K562 (cell line): ENCODE data around the gene PLEKHO2. TPM values are rescaled to one million over a fixed set of nuclear protein-coding genes. Genes with fewer than 3 reads are reported as not detected.

ENCODE experiments used
- ASH1L ChIP-seq: fragments of 450-650 bp; IDR thresholded peaks from 2 replicates; pipeline ENCODE4 v1.6.1; 2018; ENCODE audit warnings: borderline replicate concordance, mild to moderate bottlenecking, low read depth; ENCODE audit not compliant: partially characterized antibody
- BRCA1 ChIP-seq, 2 experiments: fragments of 450-650 bp in 1 of 2; sonication (generic) in 1 of 2; formaldehyde crosslinking in 1 of 2; IDR thresholded peaks; 2 replicates each; pipeline versions ENCODE4 v1.5.0 to v1.6.1; 2017 to 2020; ENCODE audit warnings: mild to moderate bottlenecking in 1 of 2, missing genetic modification reagents in 1 of 2
- CBFB ChIP-seq: sonication (generic); formaldehyde crosslinking; IDR thresholded peaks from 2 replicates; pipeline ENCODE4 v1.4.0; 2020; ENCODE audit warnings: mild to moderate bottlenecking, missing genetic modification reagents
- CREBBP ChIP-seq: IDR thresholded peaks from one replicate; pipeline ENCODE4 v1.6.1; 2012; ENCODE audit warnings: low read depth, mild to moderate bottlenecking, control low read depth, inconsistent platforms, low read length
- CXXC5 ChIP-seq: fragments of 250-450 bp; sonication (Bioruptor Pico); IDR thresholded peaks from 2 replicates; pipeline ENCODE4 v1.8.0; 2022; ENCODE audit warnings: inconsistent platforms, mild to moderate bottlenecking, moderate library complexity
- EP400 ChIP-seq: fragments of 450-650 bp; IDR thresholded peaks from 2 replicates; pipeline ENCODE4 v1.6.1; 2017; ENCODE audit warnings: antibody characterized with exemption, mild to moderate bottlenecking, moderate library complexity
- GTF2E2 ChIP-seq: fragments of 200-800 bp; sonication (Bioruptor generic); IDR thresholded peaks from 2 replicates; pipeline ENCODE4 v1.6.1; 2016; ENCODE audit warnings: missing genetic modification characterization, missing compliant biosample characterization
- HMBOX1 ChIP-seq: sonication (generic); IDR thresholded peaks from 2 replicates; pipeline ENCODE4 v1.6.1; 2016
- HMG20B ChIP-seq: fragments of 250-450 bp; sonication (Bioruptor Pico); IDR thresholded peaks from 2 replicates; pipeline ENCODE4 v1.5.0; 2021; ENCODE audit warnings: mild to moderate bottlenecking
- JUND ChIP-seq, 2 experiments: IDR thresholded peaks; 2 replicates in 1 of 2; 3 replicates in 1 of 2; pipeline ENCODE4 v1.6.1; 2011; ENCODE audit warnings: borderline replicate concordance in 2 of 2, low read depth in 2 of 2, low read length in 2 of 2, improper control_type of control experiment in 1 of 2, missing biosample characterization in 1 of 2, missing genetic modification characterization in 1 of 2, missing genetic modification reagents in 1 of 2
- USF1 ChIP-seq: sonication (generic); formaldehyde crosslinking; IDR thresholded peaks from 2 replicates; pipeline ENCODE4 v1.9.0; 2022; ENCODE audit warnings: mild to moderate bottlenecking, missing genetic modification reagents
- ZFP1 ChIP-seq: fragments of 450-650 bp; formaldehyde crosslinking; IDR thresholded peaks from 2 replicates; pipeline ENCODE4 v1.4.0; 2020; ENCODE audit warnings: mild to moderate bottlenecking, mixed read lengths
- ZFP91 ChIP-seq: sonication (generic); formaldehyde crosslinking; IDR thresholded peaks from 2 replicates; pipeline ENCODE4 v1.8.0; 2022; ENCODE audit warnings: mild to moderate bottlenecking, missing genetic modification reagents
- ZNF280A ChIP-seq: fragments of 450-650 bp; IDR thresholded peaks from 2 replicates; pipeline ENCODE4 v1.6.1; 2018; ENCODE audit warnings: mild to moderate bottlenecking, low read depth; ENCODE audit not compliant: partially characterized antibody
- ZNF592 ChIP-seq: fragments of 450-650 bp; IDR thresholded peaks from 2 replicates; pipeline ENCODE4 v1.6.1; 2017; ENCODE audit warnings: antibody characterized with exemption, mild to moderate bottlenecking
- ZNF699 ChIP-seq: fragments of 250-450 bp; sonication (Bioruptor Pico); IDR thresholded peaks from 2 replicates; pipeline ENCODE4 v1.8.0; 2021; ENCODE audit warnings: mild to moderate bottlenecking, moderate library complexity; ENCODE audit not compliant: insufficient replicate concordance
- polyA plus RNA-seq, 8 experiments: library from polyadenylated mRNA; depleted of rRNA in 4 of 8; stranded (reverse) in 5 of 8; unstranded in 3 of 8; fragments of >200 nt; fragmentation: Nextera tagmentation in 2 of 8; fragmentation: Illumina TruSeq in 1 of 8; extraction: Ambion mirVana in 2 of 8; extraction: Trizol in 1 of 8; gene quantifications; 2 replicates each; pipeline versions ENCODE4 v1.2.1 to v1.2.3, GENCODE V29; 2011 to 2014; ENCODE audit warnings: inconsistent platforms in 1 of 8, missing spikeins in 1 of 8
- total RNA-seq, 7 experiments: library from RNA; depleted of rRNA in 6 of 7; stranded (reverse); fragments of >200 nt in 6 of 7; fragmentation: Illumina TruSeq in 2 of 7; extraction: Trizol in 2 of 7; gene quantifications; 2 replicates each; pipeline versions ENCODE4 v1.2.1 to v1.2.3, GENCODE V29; 2011 to 2021; ENCODE audit warnings: low replicate concordance in 1 of 7

The PLEKHO2 gene
- total and polyA plus RNA-seq, 9 of the 15 experiments (the other 6 are each of a cell fraction or from before 2014, with no cell fraction given), result 0.24 to 8.8 (median 5.5) TPM

- TF ChIP-seq CXXC5 (CRISPR knock-in tag), result peak; percentile 38; the same call in 1 of the 2 replicates
- TF ChIP-seq BRCA1 (IDR thresholded peaks at IDR 0.05), result no peak
- TF ChIP-seq BRCA1 (CRISPR knock-in tag; IDR thresholded peaks at IDR 0.05), result no peak
- 0 out of 2 replicates have a peak, but pooled peaks have one; percentile 31 for TF ChIP-seq GTF2E2
- TF ChIP-seq ZNF592, result peak; percentile 91
- TF ChIP-seq CBFB (CRISPR knock-in tag), result no peak; the same call in 1 of the 2 replicates
- no peak for TF ChIP-seq ZNF699 (CRISPR knock-in tag)
- no peak for TF ChIP-seq ZNF280A
- no peak for TF ChIP-seq HMG20B (CRISPR knock-in tag)
- no peak for TF ChIP-seq HMBOX1
- TF ChIP-seq ZFP1, result no peak
- no peak for TF ChIP-seq CREBBP
- TF ChIP-seq ZFP91, result no peak
- 0 out of 2 replicates have a peak, but pooled peaks have one; percentile 23 for TF ChIP-seq EP400
- TF ChIP-seq JUND (IDR thresholded peaks at IDR 0.05; ENCODE audit: borderline replicate concordance, low read depth, low read length), result peak; percentile 84
- TF ChIP-seq JUND (tag; IDR thresholded peaks at IDR 0.05; ENCODE audit: borderline replicate concordance, low read depth, low read length), result peak; percentile 88; the same call in 2 of the 3 replicates
- TF ChIP-seq ASH1L, result peak; percentile 73
- TF ChIP-seq USF1 (CRISPR knock-in tag), result no peak
These were observed 52.0 kb downstream of the PLEKHO2 start (continued) for GRCh38 chr15:64893481-64894394.
